ENCODE data around the gene ARSG. TPM values are rescaled to one million over a fixed set of nuclear protein-coding genes. Genes with fewer than 3 reads are reported as not detected.
A peak's percentile ranks its signal among the peaks of the same experiment; 100 is the strongest.

The ARSG gene
- total RNA-seq, 3 donors from 2014 or later: 9.3 to 14.8 (median 9.5) TPM

GRCh38 chr17:68310152-68310551 lies 18.9 kb downstream of the ARSG start:
- Histone ChIP-seq H3K4me3 (no peak overlapping the region), H3K36me3 (no peaks in the 10 kb centered on the region), H3K9me3 (no peaks in the 10 kb centered on the region), H3K27me3 (no peaks in the 10 kb centered on the region), H3K4me1 (no peaks in the 10 kb centered on the region), H3K27ac (no peak overlapping the region)
- TF ChIP-seq POLR2AphosphoS5 (IDR thresholded peaks at IDR 0.05) (no peak), CTCF (IDR thresholded peaks at IDR 0.05) (no peak), POLR2A (IDR thresholded peaks at IDR 0.05) (no peak)
- no peak for DNase-seq (ENCODE audit: low spot score in 2 of 2)
- intact Hi-C loops (cut with DNase I; ENCODE audit: low total_unique reads): no loop called here

GRCh38 chr17:68314916-68315535 lies 23.7 kb downstream of the ARSG start:
- Histone ChIP-seq H3K9me3 (no peaks in the 10 kb centered on the region), H3K36me3 (no peaks in the 10 kb centered on the region), H3K4me3 (no peak overlapping the region), H3K27ac (no peak overlapping the region), H3K4me1 (no peaks in the 10 kb centered on the region), H3K27me3 (no peaks in the 10 kb centered on the region)
- intact Hi-C loops (cut with DNase I; ENCODE audit: low total_unique reads): no loop called here
- TF ChIP-seq POLR2AphosphoS5 (IDR thresholded peaks at IDR 0.05) (no peak), CTCF (IDR thresholded peaks at IDR 0.05) (no peak), POLR2A (IDR thresholded peaks at IDR 0.05) (no peak)
- no peak for DNase-seq (ENCODE audit: low spot score in 2 of 2)

GRCh38 chr17:68315930-68316329 lies 24.6 kb downstream of the ARSG start:
- intact Hi-C loops (cut with DNase I; ENCODE audit: low total_unique reads): no loop called here
- Histone ChIP-seq H3K36me3 (no peaks in the 10 kb centered on the region), H3K4me3 (no peak overlapping the region), H3K9me3 (no peaks in the 10 kb centered on the region), H3K27ac (no peak overlapping the region), H3K27me3 (no peaks in the 10 kb centered on the region), H3K4me1 (no peaks in the 10 kb centered on the region)
- DNase-seq (ENCODE audit: low spot score in 2 of 2): no peak
- TF ChIP-seq POLR2AphosphoS5 (IDR thresholded peaks at IDR 0.05) (no peak), POLR2A (IDR thresholded peaks at IDR 0.05) (no peak), CTCF (IDR thresholded peaks at IDR 0.05) (no peak)

- TF ChIP-seq POLR2AphosphoS5 (IDR thresholded peaks at IDR 0.05) (no peak), POLR2A (IDR thresholded peaks at IDR 0.05) (no peak), CTCF (IDR thresholded peaks at IDR 0.05) (no peak)
- Histone ChIP-seq H3K9me3 (no peaks in the 10 kb centered on the region), H3K36me3 (no peaks in the 10 kb centered on the region), H3K27me3 (no peaks in the 10 kb centered on the region), H3K4me1 (no peaks in the 10 kb centered on the region), H3K4me3 (no peak overlapping the region), H3K27ac (no peak overlapping the region)
- DNase-seq (ENCODE audit: low spot score in 2 of 2): no peak
- intact Hi-C loops (cut with DNase I; ENCODE audit: low total_unique reads): no loop called here
These were observed 26.2 kb downstream of the ARSG start for GRCh38 chr17:68317458-68317857.

- Histone ChIP-seq H3K27me3 (no peaks in the 10 kb centered on the region), H3K36me3 (no peaks in the 10 kb centered on the region), H3K27ac (peak overlapping the region; percentile 4 to 8), H3K4me3 (no peak overlapping the region), H3K9me3 (no peaks in the 10 kb centered on the region), H3K4me1 (no peaks in the 10 kb centered on the region)
- intact Hi-C loops (cut with DNase I; ENCODE audit: low total_unique reads): no loop called here
- no peak for TF ChIP-seq POLR2A (IDR thresholded peaks at IDR 0.05)
- no peak for TF ChIP-seq POLR2AphosphoS5 (IDR thresholded peaks at IDR 0.05)
- TF ChIP-seq CTCF (IDR thresholded peaks at IDR 0.05): no peak
- no peak for DNase-seq (ENCODE audit: low spot score in 2 of 2)
These were observed 27.1 kb downstream of the ARSG start for GRCh38 chr17:68318103-68318991.
